Keratinocyte (primary cell): ENCODE measurements around the gene TTC33. TPM values are rescaled to one million over a fixed set of nuclear protein-coding genes. Genes with fewer than 3 reads are reported as not detected.
A peak's percentile ranks its signal among the peaks of the same experiment; 100 is the strongest.

Experiments used
- DNase-seq: peaks from one replicate; pipeline ENCODE4 v3.0.0-alpha.2; 2011; ENCODE audit warnings: low read depth, missing footprints, low spot score
- FAIRE-seq: peaks from 2 replicates; lab custom pipeline; 2011; peaks lifted over from hg19 to GRCh38; lab: Jason Lieb, UNC
- H2AFZ ChIP-seq: 2 replicates; pipeline ENCODE4 v1.6.0; 2012; ENCODE audit warnings: low read length, control low read depth, inconsistent platforms; ENCODE audit not compliant: control insufficient read depth
- H3K27ac ChIP-seq: 2 replicates; pipeline ENCODE4 v1.5.1; 2011; ENCODE audit warnings: low read length; ENCODE audit not compliant: control insufficient read depth, insufficient read depth
- H3K27me3 ChIP-seq: 3 replicates; pipeline ENCODE4 v1.6.0; 2011; ENCODE audit warnings: low read length; ENCODE audit not compliant: control insufficient read depth, insufficient read depth; ENCODE audit errors: extremely low read depth
- H3K36me3 ChIP-seq, 2 experiments: 2 replicates in 1 of 2; 3 replicates in 1 of 2; pipeline ENCODE4 v1.5.1; 2011; ENCODE audit warnings: low read length in 2 of 2, mild to moderate bottlenecking in 1 of 2; ENCODE audit not compliant: control insufficient read depth in 2 of 2, insufficient read depth in 2 of 2; ENCODE audit errors: extremely low read depth in 1 of 2
- H3K4me1 ChIP-seq: 3 replicates; pipeline ENCODE4 v1.5.1; 2011; ENCODE audit warnings: low read length; ENCODE audit not compliant: control insufficient read depth, insufficient read depth; ENCODE audit errors: extremely low read depth
- H3K4me2 ChIP-seq: 3 replicates; pipeline ENCODE4 v1.6.0; 2011; ENCODE audit warnings: low read depth, low read length; ENCODE audit not compliant: control insufficient read depth, insufficient read depth; ENCODE audit errors: extremely low read depth
- H3K4me3 ChIP-seq, 3 experiments: fragments of 200-600 bp in 1 of 3; sonication (generic) in 1 of 3; 2 replicates in 2 of 3; 3 replicates in 1 of 3; pipeline ENCODE4 v1.5.1; 2011 to 2016; ENCODE audit warnings: low read length in 3 of 3, mild to moderate bottlenecking in 3 of 3, control low read depth in 2 of 3, inconsistent platforms in 1 of 3, low read depth in 1 of 3, mixed read lengths in 1 of 3, mixed run types in 1 of 3, moderate library complexity in 1 of 3; ENCODE audit not compliant: control insufficient read depth in 2 of 3, insufficient read depth in 2 of 3; ENCODE audit errors: extremely low read depth in 1 of 3
- H3K79me2 ChIP-seq: 2 replicates; pipeline ENCODE4 v1.6.0; 2012; ENCODE audit warnings: low read length; ENCODE audit not compliant: control insufficient read depth, insufficient read depth
- H3K9ac ChIP-seq: 3 replicates; pipeline ENCODE4 v1.6.0; 2011; ENCODE audit warnings: low read length; ENCODE audit not compliant: control insufficient read depth, insufficient read depth; ENCODE audit errors: extremely low read depth
- H3K9me1 ChIP-seq: 3 replicates; pipeline ENCODE4 v1.6.0; 2011; ENCODE audit warnings: low read length; ENCODE audit not compliant: control insufficient read depth, insufficient read depth; ENCODE audit errors: extremely low read depth
- H3K9me3 ChIP-seq: 2 replicates; pipeline ENCODE4 v1.5.1; 2012; ENCODE audit warnings: low read depth, low read length; ENCODE audit not compliant: control insufficient read depth
- H4K20me1 ChIP-seq: 3 replicates; pipeline ENCODE4 v1.6.0; 2011; ENCODE audit warnings: low read length; ENCODE audit not compliant: control insufficient read depth, insufficient read depth; ENCODE audit errors: extremely low read depth
- EZH2 ChIP-seq: IDR thresholded peaks from one replicate; pipeline ENCODE4 v1.6.1; 2012; ENCODE audit warnings: inconsistent platforms, mild to moderate bottlenecking, low read length, moderate library complexity
- dilution Hi-C: fragments of 300-500 bp; cut with MboI; formaldehyde crosslinking; loops from one replicate; pipeline ENCODE4 v1.7.0; 2020; ENCODE audit warnings: low sequenced_read_pairs; ENCODE audit not compliant: extremely low pct_ligation_motif_present
- polyA plus RNA-seq, 5 experiments: library from polyadenylated mRNA; depleted of rRNA in 3 of 5; stranded (reverse) in 3 of 5; stranded (forward) in 1 of 5; unstranded in 1 of 5; fragments of >200 nt; gene quantifications; 1 replicate in 1 of 5; 2 replicates in 3 of 5; 3 replicates in 1 of 5; pipeline versions ENCODE4 v1.2.1 to v1.2.3, GENCODE V29; 2011 to 2012; ENCODE audit warnings: missing spikeins in 2 of 5, low read depth in 1 of 5, low replicate concordance in 1 of 5
- TF ChIP-seq, protein P1 (sequence below), 3 experiments: IDR thresholded peaks in 1 of 3; conservative IDR thresholded peaks in 1 of 3; optimal IDR thresholded peaks in 1 of 3; 2 replicates in 2 of 3; 3 replicates in 1 of 3; pipeline versions ENCODE3 to v1.5.1; 2011; ENCODE audit warnings: low read length in 3 of 3, mild to moderate bottlenecking in 3 of 3, moderate library complexity in 2 of 3, control low read depth in 1 of 3, inconsistent platforms in 1 of 3; ENCODE audit not compliant: insufficient read depth in 2 of 3; ENCODE audit errors: extremely low read depth in 1 of 3

The TTC33 gene
- polyA plus RNA-seq, 1 donor (not counting 4 experiments of a cell fraction or from before 2014, with no cell fraction given): 7.1 TPM

DNA sequence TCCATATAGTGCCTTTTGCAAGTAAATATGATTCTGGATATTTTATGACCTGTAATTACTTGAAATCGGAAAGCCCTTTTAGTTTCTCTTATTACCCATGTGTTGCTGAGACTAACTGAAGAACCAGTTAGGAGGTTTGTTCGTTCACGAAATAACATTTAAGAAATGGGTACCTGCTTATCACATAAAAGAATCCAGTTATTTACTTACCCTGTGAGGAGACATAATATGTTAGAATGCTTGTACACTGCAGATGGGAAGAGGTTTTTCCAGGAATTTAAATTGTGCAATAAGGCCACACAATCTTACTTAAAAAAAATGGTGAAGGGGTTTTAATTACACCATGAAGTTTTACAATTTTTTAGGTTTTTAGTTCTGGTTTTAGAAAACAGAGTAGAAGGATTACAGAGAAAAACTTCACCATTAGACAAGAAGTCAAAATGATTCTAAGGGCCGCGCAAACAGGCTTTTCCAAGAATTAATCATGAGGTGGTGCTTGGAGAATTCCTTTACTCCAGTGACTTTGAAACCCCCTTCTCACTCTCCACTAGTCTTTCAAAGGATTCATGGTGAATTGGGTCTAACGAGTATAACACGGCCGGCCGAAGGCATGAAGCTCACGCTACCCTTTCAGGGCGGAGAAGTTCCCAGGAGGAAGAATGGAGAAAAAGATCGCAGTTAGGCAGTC, 77.2 kb downstream of the TTC33 start:
- H3K27ac ChIP-seq: peak overlapping the region; percentile 98
- H3K4me2 ChIP-seq: peak overlapping the region; percentile 92
- H3K9ac ChIP-seq: peak overlapping the region; percentile 94
- H3K9me3 ChIP-seq: no peaks in the 10 kb centered on the region
- H3K4me1 ChIP-seq: peaks cover 52% of the 10 kb centered on the region
- TF ChIP-seq, protein P1, sequence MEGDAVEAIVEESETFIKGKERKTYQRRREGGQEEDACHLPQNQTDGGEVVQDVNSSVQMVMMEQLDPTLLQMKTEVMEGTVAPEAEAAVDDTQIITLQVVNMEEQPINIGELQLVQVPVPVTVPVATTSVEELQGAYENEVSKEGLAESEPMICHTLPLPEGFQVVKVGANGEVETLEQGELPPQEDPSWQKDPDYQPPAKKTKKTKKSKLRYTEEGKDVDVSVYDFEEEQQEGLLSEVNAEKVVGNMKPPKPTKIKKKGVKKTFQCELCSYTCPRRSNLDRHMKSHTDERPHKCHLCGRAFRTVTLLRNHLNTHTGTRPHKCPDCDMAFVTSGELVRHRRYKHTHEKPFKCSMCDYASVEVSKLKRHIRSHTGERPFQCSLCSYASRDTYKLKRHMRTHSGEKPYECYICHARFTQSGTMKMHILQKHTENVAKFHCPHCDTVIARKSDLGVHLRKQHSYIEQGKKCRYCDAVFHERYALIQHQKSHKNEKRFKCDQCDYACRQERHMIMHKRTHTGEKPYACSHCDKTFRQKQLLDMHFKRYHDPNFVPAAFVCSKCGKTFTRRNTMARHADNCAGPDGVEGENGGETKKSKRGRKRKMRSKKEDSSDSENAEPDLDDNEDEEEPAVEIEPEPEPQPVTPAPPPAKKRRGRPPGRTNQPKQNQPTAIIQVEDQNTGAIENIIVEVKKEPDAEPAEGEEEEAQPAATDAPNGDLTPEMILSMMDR (optimal IDR thresholded peaks at IDR 0.05 in 1 of 3, IDR thresholded peaks at IDR 0.05 in 1 of 3, conservative IDR thresholded peaks at IDR 0.05 in 1 of 3; ENCODE audit: extremely low read depth in 1 of 3, insufficient read depth in 2 of 3, low read length in 3 of 3): no peak
- no peaks in the 10 kb centered on the region for H3K27me3 ChIP-seq
- no peak for FAIRE-seq
- peaks cover 0 to 12% of the 10 kb centered on the region in 2 experiments for H3K36me3 ChIP-seq
- peaks cover 39% of the 10 kb centered on the region for H3K79me2 ChIP-seq
- peak overlapping the region; percentile 42 to 87 (median 78) for H3K4me3 ChIP-seq
- dilution Hi-C loops: no loop called here
- DNase-seq: no peak
- H2AFZ ChIP-seq: peak overlapping the region; percentile 59
- H4K20me1 ChIP-seq: no peaks in the 10 kb centered on the region
- H3K9me1 ChIP-seq: no peaks in the 10 kb centered on the region

DNA sequence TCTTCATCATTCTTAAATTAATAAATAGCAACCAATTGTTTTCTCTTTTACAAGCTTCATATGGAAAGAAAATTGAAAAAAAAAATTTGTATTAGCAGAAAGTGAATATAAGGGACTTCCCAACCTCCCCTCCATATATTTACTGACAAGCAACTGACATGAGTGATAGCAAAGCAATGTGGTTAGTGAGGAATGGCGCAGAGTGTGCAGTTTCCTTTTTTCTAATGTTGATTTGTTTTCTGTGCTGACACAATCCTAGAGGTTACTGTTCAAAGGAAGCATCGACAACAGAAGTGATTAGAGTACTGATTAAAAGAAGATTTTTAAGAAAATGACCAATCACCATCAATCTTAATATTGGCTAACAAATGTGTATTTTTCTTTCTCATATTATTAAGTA, 77.7 kb downstream of the TTC33 start:
- Histone ChIP-seq H3K27me3 (no peaks in the 10 kb centered on the region), H3K9me1 (no peaks in the 10 kb centered on the region), H3K27ac (peak overlapping the region; percentile 98), H4K20me1 (no peaks in the 10 kb centered on the region), H2AFZ (no peak overlapping the region), H3K9ac (peak overlapping the region; percentile 94), H3K4me3 (peak overlapping the region; percentile 42 to 87 (median 78)), H3K4me1 (peaks cover 47% of the 10 kb centered on the region), H3K79me2 (peaks cover 33% of the 10 kb centered on the region), H3K9me3 (no peaks in the 10 kb centered on the region), H3K4me2 (peak overlapping the region; percentile 92), H3K36me3 (peaks cover 0 to 12% of the 10 kb centered on the region in 2 experiments)
- TF ChIP-seq, protein P1 (optimal IDR thresholded peaks at IDR 0.05 in 1 of 3, IDR thresholded peaks at IDR 0.05 in 1 of 3, conservative IDR thresholded peaks at IDR 0.05 in 1 of 3; ENCODE audit: extremely low read depth in 1 of 3, insufficient read depth in 2 of 3, low read length in 3 of 3): no peak
- no peak for TF ChIP-seq EZH2
- dilution Hi-C loops: no loop called here
- DNase-seq (no peak), FAIRE-seq (no peak)
